Mesothelial cell of epicardium (in vitro differentiated cells): ENCODE measurements around the gene PRKRIP1. TPM values are rescaled to one million over a fixed set of nuclear protein-coding genes. Genes with fewer than 3 reads are reported as not detected.

ENCODE experiments used
- DNase-seq, 2 experiments: peaks; one replicate each; pipeline ENCODE4 v3.0.0; 2021; ENCODE audit warnings: low spot score in 2 of 2; ENCODE audit not compliant: unreplicated experiment in 2 of 2
- H3K27ac Mint-ChIP-seq: 2 replicates; pipeline ENCODE4 v1.8.0; 2021; ENCODE audit warnings: mixed read lengths
- H3K27me3 Mint-ChIP-seq: 2 replicates; pipeline ENCODE4 v1.8.0; 2021; ENCODE audit warnings: low read depth, mixed read lengths
- H3K36me3 Mint-ChIP-seq: 2 replicates; pipeline ENCODE4 v1.8.0; 2021; ENCODE audit warnings: mixed read lengths
- H3K4me1 Mint-ChIP-seq: 2 replicates; pipeline ENCODE4 v1.8.0; 2021; ENCODE audit warnings: mixed read lengths
- H3K4me3 Mint-ChIP-seq: 2 replicates; pipeline ENCODE4 v1.8.0; 2021; ENCODE audit warnings: mild to moderate bottlenecking, moderate library complexity, mixed read lengths
- H3K9me3 Mint-ChIP-seq: 2 replicates; pipeline ENCODE4 v1.8.0; 2021; ENCODE audit warnings: mixed read lengths
- total RNA-seq: library from RNA; stranded (reverse); gene quantifications from 3 replicates; pipeline ENCODE4 v1.2.1, GENCODE V29; 2021
- TF ChIP-seq, protein P1 (sequence below): fragments of 200-600 bp; sonication (generic); IDR thresholded peaks from one replicate; pipeline ENCODE4 v1.5.0; 2021; ENCODE audit warnings: antibody characterized with exemption; ENCODE audit not compliant: unreplicated experiment

The PRKRIP1 gene
- total RNA-seq, 1 donor from 2014 or later, result 50.3 TPM

GRCh38 chr7:102425639-102426267 is 29.6 kb downstream of the PRKRIP1 start:
- Mint-ChIP-seq H3K9me3 (no peaks in the 10 kb centered on the region), H3K4me1 (peaks cover under 1% of the 10 kb centered on the region), H3K27me3 (no peaks in the 10 kb centered on the region), H3K36me3 (peaks cover 30% of the 10 kb centered on the region), H3K27ac (no peak overlapping the region), H3K4me3 (no peak overlapping the region)
- DNase-seq, result no peak
- TF ChIP-seq, protein P1, sequence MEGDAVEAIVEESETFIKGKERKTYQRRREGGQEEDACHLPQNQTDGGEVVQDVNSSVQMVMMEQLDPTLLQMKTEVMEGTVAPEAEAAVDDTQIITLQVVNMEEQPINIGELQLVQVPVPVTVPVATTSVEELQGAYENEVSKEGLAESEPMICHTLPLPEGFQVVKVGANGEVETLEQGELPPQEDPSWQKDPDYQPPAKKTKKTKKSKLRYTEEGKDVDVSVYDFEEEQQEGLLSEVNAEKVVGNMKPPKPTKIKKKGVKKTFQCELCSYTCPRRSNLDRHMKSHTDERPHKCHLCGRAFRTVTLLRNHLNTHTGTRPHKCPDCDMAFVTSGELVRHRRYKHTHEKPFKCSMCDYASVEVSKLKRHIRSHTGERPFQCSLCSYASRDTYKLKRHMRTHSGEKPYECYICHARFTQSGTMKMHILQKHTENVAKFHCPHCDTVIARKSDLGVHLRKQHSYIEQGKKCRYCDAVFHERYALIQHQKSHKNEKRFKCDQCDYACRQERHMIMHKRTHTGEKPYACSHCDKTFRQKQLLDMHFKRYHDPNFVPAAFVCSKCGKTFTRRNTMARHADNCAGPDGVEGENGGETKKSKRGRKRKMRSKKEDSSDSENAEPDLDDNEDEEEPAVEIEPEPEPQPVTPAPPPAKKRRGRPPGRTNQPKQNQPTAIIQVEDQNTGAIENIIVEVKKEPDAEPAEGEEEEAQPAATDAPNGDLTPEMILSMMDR, result no peak

GRCh38 chr7:102426268-102427018 is 30.3 kb downstream of the PRKRIP1 start:
- no peak overlapping the region for H3K27ac Mint-ChIP-seq
- H3K4me1 Mint-ChIP-seq, result peaks cover 2% of the 10 kb centered on the region

GRCh38 chr7:102427019-102427405 is 30.8 kb downstream of the PRKRIP1 start:
- no peak for DNase-seq
- Mint-ChIP-seq H3K27ac (no peak overlapping the region), H3K4me1 (peaks cover 7% of the 10 kb centered on the region), H3K9me3 (no peaks in the 10 kb centered on the region), H3K4me3 (no peak overlapping the region), H3K27me3 (no peaks in the 10 kb centered on the region), H3K36me3 (peaks cover 24% of the 10 kb centered on the region)
- TF ChIP-seq, protein P1, result no peak

More at GRCh38 chr7:102426268-102427018, 30.3 kb downstream of the PRKRIP1 start:
- DNase-seq, result no peak
- Mint-ChIP-seq H3K4me3 (no peak overlapping the region), H3K36me3 (peaks cover 26% of the 10 kb centered on the region), H3K9me3 (no peaks in the 10 kb centered on the region), H3K27me3 (no peaks in the 10 kb centered on the region)
- TF ChIP-seq, protein P1, result no peak

DNA sequence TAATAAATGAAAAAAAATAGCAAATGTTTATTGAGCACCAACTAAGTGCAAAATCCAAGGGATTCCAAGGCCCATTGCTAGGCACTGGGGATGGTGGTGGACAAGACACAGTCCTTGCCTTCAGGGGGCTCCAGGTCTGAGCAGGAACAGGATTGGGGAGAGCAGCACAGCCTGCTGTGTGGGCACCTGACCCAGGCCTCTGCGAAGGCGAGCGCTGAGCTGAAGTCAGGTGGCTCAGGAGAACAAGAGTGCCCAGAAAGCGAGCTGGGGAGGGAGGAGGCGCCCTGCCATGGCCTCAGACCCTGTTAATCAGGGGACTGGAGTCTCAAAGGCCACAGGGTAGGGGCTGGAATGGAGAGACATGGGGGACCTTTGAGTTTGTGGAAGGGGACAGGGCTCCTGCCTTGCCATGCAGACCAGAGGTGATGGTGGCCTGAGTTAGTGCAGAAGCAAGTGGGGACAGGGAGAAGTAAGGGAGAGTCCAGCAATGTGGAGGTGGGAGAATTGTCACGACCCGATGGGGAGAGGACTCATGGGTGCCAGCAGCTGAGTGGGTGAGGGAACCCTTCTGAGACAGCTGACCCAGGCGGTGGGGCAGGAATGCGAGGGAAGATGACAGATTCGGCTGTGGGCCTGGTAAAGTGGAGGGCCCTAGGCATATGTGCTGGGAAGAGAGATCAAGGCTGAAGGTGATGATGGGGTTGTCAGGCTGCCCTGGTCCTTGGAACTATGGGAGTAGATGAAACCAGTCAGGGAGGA is 33.2 kb downstream of the PRKRIP1 start:
- TF ChIP-seq, protein P1, result no peak
- H3K4me3 Mint-ChIP-seq, result no peak overlapping the region
- DNase-seq, result no peak
- H3K9me3 Mint-ChIP-seq, result no peaks in the 10 kb centered on the region
- H3K27ac Mint-ChIP-seq, result peak overlapping the region; percentile 26
- peaks cover 20% of the 10 kb centered on the region for H3K36me3 Mint-ChIP-seq
- H3K4me1 Mint-ChIP-seq, result peaks cover 17% of the 10 kb centered on the region
- H3K27me3 Mint-ChIP-seq, result no peaks in the 10 kb centered on the region

GRCh38 chr7:102431617-102432298 is 35.6 kb downstream of the PRKRIP1 start:
- peaks cover 22% of the 10 kb centered on the region for H3K4me1 Mint-ChIP-seq
- no peaks in the 10 kb centered on the region for H3K9me3 Mint-ChIP-seq
- no peak for DNase-seq
- H3K27ac Mint-ChIP-seq, result peak overlapping the region; percentile 84
- H3K36me3 Mint-ChIP-seq, result peaks cover 2% of the 10 kb centered on the region
- peak overlapping the region; percentile 74 for H3K4me3 Mint-ChIP-seq
- TF ChIP-seq, protein P1, result no peak
- H3K27me3 Mint-ChIP-seq, result no peaks in the 10 kb centered on the region
